Stimulated activated naive CD8-positive, alpha-beta T cell treated with anti-CD3 and anti-CD28 coated beads, Interleukin-15, Interleukin-2, amounts not matched to agents 100 ng/mL and 50 ng/mL, for 24 hours (primary cell): ENCODE measurements around the gene KDM4C.
"Not testable (repeated sequence)": the region's sequence is repeated elsewhere in the genome, so short reads cannot be mapped to it uniquely, and the experiment has no call there.

Source experiments
- H3K27ac Mint-ChIP-seq: one replicate; pipeline ENCODE4 v1.8.0; 2021; ENCODE audit warnings: mild to moderate bottlenecking, mixed read lengths
- H3K27me3 Mint-ChIP-seq: one replicate; pipeline ENCODE4 v1.8.0; 2021; ENCODE audit warnings: mixed read lengths
- H3K36me3 Mint-ChIP-seq: one replicate; pipeline ENCODE4 v1.8.0; 2021; ENCODE audit warnings: low read depth, mixed read lengths
- H3K4me1 Mint-ChIP-seq: one replicate; pipeline ENCODE4 v1.8.0; 2021; ENCODE audit warnings: low read depth, mixed read lengths
- H3K4me3 Mint-ChIP-seq: one replicate; pipeline ENCODE4 v1.8.0; 2021; ENCODE audit warnings: mild to moderate bottlenecking, mixed read lengths
- H3K9me3 Mint-ChIP-seq: one replicate; pipeline ENCODE4 v1.8.0; 2021; ENCODE audit warnings: mixed read lengths

The KDM4C gene

GRCh38 chr9:7030943-7031342 lies 273.2 kb downstream of the KDM4C start:
- not testable (repeated sequence) for H3K4me3 Mint-ChIP-seq, H3K27ac Mint-ChIP-seq, H3K4me1 Mint-ChIP-seq, H3K27me3 Mint-ChIP-seq, H3K9me3 Mint-ChIP-seq
- H3K36me3 Mint-ChIP-seq: peaks cover 52% of the 10 kb centered on the region

GRCh38 chr9:7033076-7034045 lies 275.6 kb downstream of the KDM4C start:
- Mint-ChIP-seq H3K36me3 (peaks cover 43% of the 10 kb centered on the region), H3K27me3 (no peaks in the 10 kb centered on the region), H3K4me1 (no peaks in the 10 kb centered on the region), H3K27ac (no peak overlapping the region), H3K9me3 (no peaks in the 10 kb centered on the region), H3K4me3 (no peak overlapping the region)

DNA sequence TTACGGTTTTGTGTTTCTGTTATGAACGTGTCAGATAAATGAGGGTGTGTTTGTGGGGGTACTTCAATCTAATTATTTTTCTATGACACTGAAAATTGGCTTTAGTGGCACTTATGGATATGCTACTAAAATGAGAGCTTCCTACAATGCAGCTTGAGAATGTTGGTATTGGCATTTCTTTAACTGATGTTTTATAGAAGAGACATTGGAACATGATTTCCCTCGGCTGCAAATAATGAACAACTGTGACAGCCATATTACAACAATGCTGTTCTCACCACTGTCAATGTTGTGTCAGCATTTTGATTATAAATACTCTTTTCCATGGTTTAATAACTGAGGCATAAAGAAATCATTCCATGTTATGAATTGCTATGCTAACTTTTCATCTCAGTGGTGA lies 279.4 kb downstream of the KDM4C start:
- H3K27ac Mint-ChIP-seq: no peak overlapping the region
- H3K4me3 Mint-ChIP-seq: no peak overlapping the region
- no peaks in the 10 kb centered on the region for H3K9me3 Mint-ChIP-seq
- no peaks in the 10 kb centered on the region for H3K27me3 Mint-ChIP-seq
- H3K4me1 Mint-ChIP-seq: no peaks in the 10 kb centered on the region
- peaks cover 56% of the 10 kb centered on the region for H3K36me3 Mint-ChIP-seq

DNA sequence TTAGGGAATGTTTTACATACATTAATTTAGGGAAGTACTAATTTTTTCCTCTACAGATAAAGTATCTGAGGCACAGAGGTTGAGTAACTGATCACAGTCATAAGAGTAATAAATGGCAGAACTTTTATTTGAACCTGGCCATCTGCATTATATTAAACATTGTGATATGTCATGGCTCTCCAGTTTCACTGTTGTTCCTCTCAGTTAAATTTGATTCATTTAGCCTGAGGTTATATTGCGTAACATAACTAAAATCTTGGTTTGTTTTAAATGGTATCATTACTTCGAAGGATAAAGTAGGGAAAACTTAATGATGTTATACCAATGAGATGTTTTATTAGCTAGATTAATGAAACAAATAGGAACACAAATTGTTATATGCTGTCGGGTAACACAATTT lies 284.4 kb downstream of the KDM4C start:
- Mint-ChIP-seq H3K36me3 (peaks cover 37% of the 10 kb centered on the region), H3K4me3 (no peak overlapping the region), H3K4me1 (peaks cover 10% of the 10 kb centered on the region), H3K27ac (no peak overlapping the region), H3K9me3 (no peaks in the 10 kb centered on the region), H3K27me3 (no peaks in the 10 kb centered on the region)

DNA sequence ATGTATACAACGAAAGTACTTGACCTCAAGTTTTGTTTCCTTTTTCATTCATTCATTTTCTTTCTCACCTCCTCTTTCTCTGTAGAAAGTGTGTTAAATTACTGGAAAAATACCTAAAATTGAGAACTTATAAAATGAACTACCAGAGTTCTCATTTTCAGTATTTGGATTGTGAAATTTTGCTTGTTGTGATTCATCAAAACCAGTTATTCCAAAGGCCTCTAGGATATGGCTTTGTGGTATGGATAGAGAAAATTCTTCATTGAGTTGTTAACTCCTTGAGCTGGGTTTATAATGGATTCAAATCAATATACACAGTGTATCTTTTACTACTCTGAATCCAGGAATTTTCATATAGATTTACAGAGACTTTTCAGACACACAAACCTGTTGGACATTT lies 287.6 kb downstream of the KDM4C start:
- no peak overlapping the region for H3K27ac Mint-ChIP-seq

DNA sequence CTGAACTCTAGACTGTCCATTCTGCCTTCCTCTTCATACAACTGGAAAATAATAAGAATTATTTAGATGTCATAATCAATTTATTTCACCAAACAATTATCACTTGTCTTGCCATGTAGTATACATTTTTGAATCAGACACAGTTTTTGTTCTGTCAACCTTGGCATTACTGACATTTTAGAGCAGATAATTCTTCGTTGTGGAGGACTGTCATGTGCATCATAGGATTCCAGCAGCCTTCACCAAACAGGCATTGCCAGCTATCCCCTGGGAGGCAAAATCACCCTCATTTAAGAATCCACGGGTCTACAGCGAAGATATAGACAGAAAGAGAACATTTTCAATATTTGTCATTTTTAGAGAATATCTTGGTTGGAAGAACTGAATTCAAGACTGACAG lies 293.9 kb downstream of the KDM4C start:
- H3K9me3 Mint-ChIP-seq: no peaks in the 10 kb centered on the region
- H3K27me3 Mint-ChIP-seq: no peaks in the 10 kb centered on the region
- no peak overlapping the region for H3K4me3 Mint-ChIP-seq
- peaks cover 8% of the 10 kb centered on the region for H3K4me1 Mint-ChIP-seq
- H3K27ac Mint-ChIP-seq: no peak overlapping the region
- H3K36me3 Mint-ChIP-seq: peaks cover 46% of the 10 kb centered on the region

More for the DNA sequence above, 287.6 kb downstream of the KDM4C start:
- Mint-ChIP-seq H3K36me3 (peaks cover 57% of the 10 kb centered on the region), H3K4me3 (no peak overlapping the region), H3K4me1 (peaks cover 10% of the 10 kb centered on the region), H3K9me3 (no peaks in the 10 kb centered on the region), H3K27me3 (no peaks in the 10 kb centered on the region)

- peaks cover 8% of the 10 kb centered on the region for H3K4me1 Mint-ChIP-seq
- no peaks in the 10 kb centered on the region for H3K27me3 Mint-ChIP-seq
- no peaks in the 10 kb centered on the region for H3K9me3 Mint-ChIP-seq
- peaks cover 39% of the 10 kb centered on the region for H3K36me3 Mint-ChIP-seq
- H3K27ac Mint-ChIP-seq: no peak overlapping the region
- H3K4me3 Mint-ChIP-seq: no peak overlapping the region
Measured at GRCh38 chr9:7053903-7054302, 296.1 kb downstream of the KDM4C start.

- H3K9me3 Mint-ChIP-seq: no peaks in the 10 kb centered on the region
- no peak overlapping the region for H3K4me3 Mint-ChIP-seq
- no peaks in the 10 kb centered on the region for H3K27me3 Mint-ChIP-seq
- H3K4me1 Mint-ChIP-seq: peaks cover 8% of the 10 kb centered on the region
- peaks cover 25% of the 10 kb centered on the region for H3K36me3 Mint-ChIP-seq
- H3K27ac Mint-ChIP-seq: no peak overlapping the region
Measured at GRCh38 chr9:7055171-7055903, 297.6 kb downstream of the KDM4C start.

DNA sequence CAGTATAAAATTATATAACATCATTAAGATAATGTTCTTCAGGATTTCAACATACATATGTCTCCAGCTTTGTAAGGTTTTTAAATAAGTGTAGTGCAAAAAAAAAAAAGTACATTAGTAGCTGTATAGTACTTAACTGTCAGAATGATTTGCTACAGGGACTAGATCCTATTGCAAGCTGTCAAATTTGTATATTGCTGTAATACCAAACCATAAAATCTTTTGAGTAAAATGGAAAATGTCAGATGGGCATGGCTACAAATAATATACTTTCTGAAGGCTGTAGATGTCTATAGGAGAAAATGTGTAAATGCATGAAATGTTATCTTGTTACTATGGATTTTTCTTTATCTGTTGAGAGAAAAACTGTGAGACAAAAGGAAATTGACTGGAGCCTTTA lies 298.5 kb downstream of the KDM4C start:
- Mint-ChIP-seq H3K27me3 (no peaks in the 10 kb centered on the region), H3K27ac (no peak overlapping the region)

GRCh38 chr9:7058473-7058872 lies 300.7 kb downstream of the KDM4C start:
- H3K36me3 Mint-ChIP-seq: peaks cover 19% of the 10 kb centered on the region

More for the DNA sequence above, 298.5 kb downstream of the KDM4C start:
- peaks cover 8% of the 10 kb centered on the region for H3K4me1 Mint-ChIP-seq
- peaks cover 24% of the 10 kb centered on the region for H3K36me3 Mint-ChIP-seq
- no peaks in the 10 kb centered on the region for H3K9me3 Mint-ChIP-seq
- no peak overlapping the region for H3K4me3 Mint-ChIP-seq

DNA sequence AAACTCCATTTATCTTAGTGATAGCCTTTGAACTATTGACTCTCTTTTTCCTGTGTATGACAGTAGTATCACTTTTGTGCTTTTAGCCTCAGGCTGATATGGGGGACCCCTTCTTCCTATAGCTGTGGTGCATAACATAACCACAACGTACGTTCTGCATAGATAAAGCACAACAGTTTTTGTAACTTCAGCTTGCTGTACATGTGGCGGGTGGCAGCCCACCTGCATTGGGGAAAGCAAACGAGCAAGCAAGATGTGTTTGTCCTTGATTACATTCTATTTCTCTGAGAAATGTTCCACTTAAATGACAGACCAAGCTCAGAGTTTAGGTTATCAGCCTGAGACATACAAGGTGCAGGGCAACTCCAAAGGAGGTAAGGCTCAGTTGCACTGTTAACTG lies 309.4 kb downstream of the KDM4C start:
- Mint-ChIP-seq H3K9me3 (no peaks in the 10 kb centered on the region), H3K36me3 (peaks cover 12% of the 10 kb centered on the region), H3K27me3 (no peaks in the 10 kb centered on the region), H3K27ac (no peak overlapping the region), H3K4me1 (no peaks in the 10 kb centered on the region), H3K4me3 (no peak overlapping the region)

More at GRCh38 chr9:7058473-7058872, 300.7 kb downstream of the KDM4C start:
- Mint-ChIP-seq H3K4me3 (no peak overlapping the region), H3K27ac (no peak overlapping the region), H3K9me3 (no peaks in the 10 kb centered on the region), H3K4me1 (peaks cover 8% of the 10 kb centered on the region), H3K27me3 (no peaks in the 10 kb centered on the region)

DNA sequence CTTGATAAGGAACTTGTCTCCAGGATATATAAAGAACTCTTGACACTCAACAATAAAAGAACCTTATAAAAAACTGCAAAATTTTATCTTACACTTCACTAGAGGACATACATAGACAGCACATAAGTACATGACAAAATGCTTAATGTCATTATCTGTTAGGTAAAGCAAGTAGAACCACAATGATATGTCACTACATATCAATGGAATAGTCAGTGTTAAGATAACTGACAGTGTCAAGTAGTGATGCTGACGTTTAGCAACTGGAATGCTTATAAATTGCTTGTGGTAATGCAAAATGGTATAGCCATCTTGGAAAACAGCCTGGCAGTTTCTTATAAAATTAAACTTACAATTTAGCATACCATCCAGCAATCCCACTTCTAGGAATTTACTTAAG lies 314.1 kb downstream of the KDM4C start:
- H3K27ac Mint-ChIP-seq: no peak overlapping the region
- H3K4me3 Mint-ChIP-seq: no peak overlapping the region

GRCh38 chr9:7073706-7074105 lies 315.9 kb downstream of the KDM4C start:
- Mint-ChIP-seq H3K27ac (no peak overlapping the region), H3K4me3 (no peak overlapping the region), H3K36me3 (peaks cover 38% of the 10 kb centered on the region), H3K9me3 (no peaks in the 10 kb centered on the region), H3K4me1 (no peaks in the 10 kb centered on the region), H3K27me3 (no peaks in the 10 kb centered on the region)

More for the DNA sequence above, 314.1 kb downstream of the KDM4C start:
- peaks cover 27% of the 10 kb centered on the region for H3K36me3 Mint-ChIP-seq
- no peaks in the 10 kb centered on the region for H3K27me3 Mint-ChIP-seq
- H3K4me1 Mint-ChIP-seq: no peaks in the 10 kb centered on the region
- no peaks in the 10 kb centered on the region for H3K9me3 Mint-ChIP-seq

- Mint-ChIP-seq H3K4me3 (no peak overlapping the region), H3K9me3 (no peaks in the 10 kb centered on the region), H3K36me3 (peaks cover 38% of the 10 kb centered on the region), H3K27me3 (no peaks in the 10 kb centered on the region), H3K4me1 (no peaks in the 10 kb centered on the region), H3K27ac (no peak overlapping the region)
Measured at GRCh38 chr9:7075154-7075553, 317.4 kb downstream of the KDM4C start.

GRCh38 chr9:7079051-7079450 lies 321.3 kb downstream of the KDM4C start:
- Mint-ChIP-seq H3K27me3 (no peaks in the 10 kb centered on the region), H3K36me3 (peaks cover 44% of the 10 kb centered on the region), H3K9me3 (no peaks in the 10 kb centered on the region), H3K4me1 (no peaks in the 10 kb centered on the region), H3K27ac (no peak overlapping the region), H3K4me3 (no peak overlapping the region)
